HG02763 (cell line): ENCODE measurements around the gene IFIT1B.
A peak's percentile ranks its signal among the peaks of the same experiment; 100 is the strongest.

Experiments
- ATAC-seq: cut with Tn5 transposase; IDR thresholded peaks from one replicate; pipeline ENCODE4 v1.9.1; 2021; ENCODE audit warnings: mild to moderate bottlenecking, moderate library complexity; ENCODE audit not compliant: unreplicated experiment

Gene IFIT1B

GRCh38 chr10:89347701-89348457 is 30.0 kb upstream of the IFIT1B start:
- ATAC-seq: no peak

GRCh38 chr10:89348481-89348880 is 29.4 kb upstream of the IFIT1B start:
- ATAC-seq: no peak

GRCh38 chr10:89348975-89349374 is 28.9 kb upstream of the IFIT1B start:
- ATAC-seq: no peak

- peak; percentile 27 for ATAC-seq
Observed at GRCh38 chr10:89350631-89351315, 27.1 kb upstream of the IFIT1B start.

- ATAC-seq: peak; percentile 75
Observed at GRCh38 chr10:89351412-89351779, 26.5 kb upstream of the IFIT1B start.

GRCh38 chr10:89351780-89352597 is 25.9 kb upstream of the IFIT1B start:
- peak; percentile 53 for ATAC-seq

GRCh38 chr10:89352802-89353201 is 25.1 kb upstream of the IFIT1B start:
- no peak for ATAC-seq

- no peak for ATAC-seq
Observed at GRCh38 chr10:89355394-89355931, 22.4 kb upstream of the IFIT1B start.

GRCh38 chr10:89357096-89357495 is 20.8 kb upstream of the IFIT1B start:
- ATAC-seq: no peak

GRCh38 chr10:89357975-89358374 is 19.9 kb upstream of the IFIT1B start:
- no peak for ATAC-seq

GRCh38 chr10:89360157-89360556 is 17.7 kb upstream of the IFIT1B start:
- ATAC-seq: no peak

GRCh38 chr10:89362929-89363328 is 14.9 kb upstream of the IFIT1B start:
- ATAC-seq: no peak

- no peak for ATAC-seq
Observed at GRCh38 chr10:89363729-89364442, 14.0 kb upstream of the IFIT1B start.

- ATAC-seq: no peak
Observed at GRCh38 chr10:89364531-89364930, 13.3 kb upstream of the IFIT1B start.

GRCh38 chr10:89367529-89367928 is 10.3 kb upstream of the IFIT1B start:
- ATAC-seq: peak; percentile 80

- ATAC-seq: no peak
Observed at GRCh38 chr10:89368129-89368528, 9.7 kb upstream of the IFIT1B start.

- ATAC-seq: no peak
Observed at GRCh38 chr10:89369156-89370105, 8.4 kb upstream of the IFIT1B start.

GRCh38 chr10:89371079-89371478 is 6.8 kb upstream of the IFIT1B start:
- no peak for ATAC-seq

GRCh38 chr10:89371987-89372386 is 5.9 kb upstream of the IFIT1B start:
- no peak for ATAC-seq
